Coronary artery (tissue), 2 donors: ENCODE measurements around the gene DEGS2.

Experiments
- DNase-seq: peaks from one replicate; pipeline ENCODE4 v3.0.0-alpha.2; 2017; ENCODE audit warnings: low spot score
- H3K27ac ChIP-seq, 2 donors: fragments of 200-600 bp; sonication (generic); one replicate each; pipeline ENCODE4 v1.5.1; 2016 to 2019
- H3K4me3 ChIP-seq: fragments of 200-600 bp; sonication (generic); 2 replicates; pipeline ENCODE4 v1.5.1; 2016; ENCODE audit warnings: mild to moderate bottlenecking, moderate library complexity
- CTCF ChIP-seq: fragments of 200-600 bp; sonication (generic); IDR thresholded peaks from one replicate; pipeline ENCODE4 v1.5.1; 2019; ENCODE audit warnings: antibody characterized with exemption

Gene DEGS2

GRCh38 chr14:100121643-100122480, 37.6 kb downstream of the DEGS2 start:
- TF ChIP-seq CTCF = no peak
- no peak for DNase-seq
- Histone ChIP-seq H3K4me3 (no peak overlapping the region), H3K27ac (no peak overlapping the region)

GRCh38 chr14:100120522-100121269, 38.7 kb downstream of the DEGS2 start:
- Histone ChIP-seq H3K27ac (no peak overlapping the region), H3K4me3 (no peak overlapping the region)
- DNase-seq = no peak
- no peak for TF ChIP-seq CTCF

GRCh38 chr14:100119251-100119650, 40.2 kb downstream of the DEGS2 start:
- Histone ChIP-seq H3K4me3 (no peak overlapping the region), H3K27ac (no peak overlapping the region)
- no peak for DNase-seq
- no peak for TF ChIP-seq CTCF

GRCh38 chr14:100118396-100119011, 40.9 kb downstream of the DEGS2 start:
- no peak for TF ChIP-seq CTCF
- H3K4me3 ChIP-seq = no peak overlapping the region
- no peak for DNase-seq
- no peak overlapping the region for H3K27ac ChIP-seq

DNA sequence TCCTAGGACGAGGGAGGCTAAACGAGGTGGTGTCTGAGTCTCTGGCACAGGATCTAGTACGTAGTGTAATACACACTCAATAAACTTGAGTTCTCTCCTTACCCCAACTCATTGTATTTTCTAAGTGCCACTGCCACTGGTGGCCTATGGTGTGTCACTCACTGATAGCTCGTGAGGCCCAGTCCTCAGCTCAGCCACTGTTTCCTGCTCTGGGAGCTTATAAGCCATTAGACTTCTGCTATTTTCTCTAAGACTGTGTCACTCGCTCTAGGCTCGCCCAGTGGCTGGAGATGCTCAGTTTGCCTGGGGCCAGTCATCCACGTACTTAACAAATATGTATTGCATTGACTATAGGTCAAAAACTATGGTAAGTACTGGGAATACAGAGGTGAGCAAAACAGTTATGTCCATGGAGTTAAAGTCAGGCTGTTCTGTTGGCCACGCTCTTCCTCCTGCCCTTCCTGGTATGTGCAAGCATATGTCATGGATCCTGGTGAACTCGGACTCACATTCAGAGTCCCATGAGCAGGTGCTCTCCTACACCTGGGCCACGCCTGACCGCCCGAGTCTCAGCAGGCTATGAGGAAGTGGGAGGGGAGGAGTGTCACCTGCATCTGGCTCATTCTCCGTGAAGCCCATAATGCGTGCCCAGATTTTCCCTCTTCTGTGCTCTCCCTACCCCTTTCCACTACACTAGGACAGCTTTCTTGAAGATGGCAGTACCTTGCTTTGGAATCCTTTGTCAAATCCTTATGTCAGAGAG, 41.6 kb downstream of the DEGS2 start:
- no peak overlapping the region for H3K4me3 ChIP-seq
- H3K27ac ChIP-seq = no peak overlapping the region
- TF ChIP-seq CTCF = no peak
- DNase-seq = no peak

GRCh38 chr14:100117026-100117425, 42.4 kb downstream of the DEGS2 start:
- Histone ChIP-seq H3K4me3 (no peak overlapping the region), H3K27ac (no peak overlapping the region)
- DNase-seq = no peak
- no peak for TF ChIP-seq CTCF
